ENCODE data around the gene FRMD4B. TPM values are rescaled to one million over a fixed set of nuclear protein-coding genes. Genes with fewer than 3 reads are reported as not detected.

The FRMD4B gene
- total and polyA plus RNA-seq, 10 of the 15 experiments (the other 5 are each of a cell fraction or from before 2014, with no cell fraction given) = 3.9 to 11.4 (median 8.0) TPM

DNA sequence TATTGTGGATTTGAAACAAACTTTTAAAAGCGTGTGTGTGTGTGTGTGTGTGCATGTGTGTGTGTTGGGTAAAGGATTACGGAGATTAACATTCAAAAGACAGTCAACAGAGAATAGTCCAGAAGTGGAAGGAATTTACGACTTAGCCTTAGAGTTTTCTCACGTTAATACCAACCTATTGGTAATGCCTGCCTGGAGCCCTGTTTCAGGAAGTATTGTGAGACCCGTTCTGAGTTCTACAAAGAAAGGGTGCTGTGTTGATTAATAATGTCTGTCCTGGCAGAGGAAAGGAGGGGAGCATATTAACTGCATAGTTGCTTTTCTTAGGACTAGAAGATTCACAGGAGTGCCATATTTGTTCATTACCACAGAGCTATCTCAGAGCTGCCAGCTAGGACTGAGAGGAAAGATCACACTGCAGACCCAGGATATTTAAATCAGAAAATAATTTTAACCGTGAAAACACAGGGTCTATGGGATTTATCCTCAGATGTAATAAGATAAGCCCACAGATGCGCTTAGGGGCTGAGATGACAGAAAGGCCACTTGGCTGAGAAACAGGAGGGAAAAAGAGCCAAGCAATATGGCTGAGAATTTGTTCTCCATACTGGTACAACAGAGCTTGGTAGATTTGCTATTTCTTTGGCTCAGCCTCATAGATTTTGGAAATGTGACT lies 40.5 kb upstream of the FRMD4B start:
- Histone ChIP-seq H3K27me3 (replicated peaks in 1 of 2; ENCODE audit: control insufficient read depth in 2 of 2, insufficient read depth in 2 of 2, low read length in 1 of 2) (no peaks in the 10 kb centered on the region; a peak in 1 of 4 replicates), H3K4me1 (ENCODE audit: control insufficient read depth, insufficient read depth, low read length) (no peaks in the 10 kb centered on the region), H3K9ac (ENCODE audit: control insufficient read depth, insufficient read depth, low read length) (no peak overlapping the region), H3K36me3 (ENCODE audit: control insufficient read depth in 2 of 2, insufficient read depth in 2 of 2, low read length in 1 of 2) (no peaks in the 10 kb centered on the region), H3K79me2 (ENCODE audit: control insufficient read depth, insufficient read depth, low read length) (no peaks in the 10 kb centered on the region), H2AFZ (ENCODE audit: control insufficient read depth, low read depth, low read length) (no peak overlapping the region), H3K9me3 (replicated peaks; ENCODE audit: control insufficient read depth, insufficient read depth, low read length) (no peaks in the 10 kb centered on the region), H3K4me2 (ENCODE audit: control insufficient read depth, insufficient read depth) (no peak overlapping the region), H3K4me3 (no peak overlapping the region), H4K20me1 (ENCODE audit: control insufficient read depth, insufficient read depth) (no peaks in the 10 kb centered on the region), H3K27ac (ENCODE audit: control insufficient read depth, insufficient read depth) (no peak overlapping the region)
- peak; percentile 32; the same call in 2 of the 3 replicates for ATAC-seq
- WGBS (ENCODE audit: insufficient coverage, insufficient replicate concordance, low lambda C conversion rate, missing lambda C conversion rate) = 49% methylated on average over 7 of the region's 7 CpGs
- no TSS peak for BruUV-seq (replicated peaks)
- ChIA-PET RAD21 (ENCODE audit: unreplicated experiment) (interaction anchor here (0.9 to 6.3 kb wide), 11 partner anchors 11 to 268 kb away, joined by 3 to 47 read pairs (median 4); no protein-coding TSS in a partner anchor), POLR2A (interaction anchor here (1.9 to 2.6 kb wide), 2 partner anchors 15 to 101 kb away, joined by 4 to 7 read pairs; no protein-coding TSS in a partner anchor), SMC1A (ENCODE audit: uncharacterized antibody, unreplicated experiment) (interaction anchor here (1.0 to 8.4 kb wide), 11 partner anchors 11 to 306 kb away, joined by 3 to 100 read pairs (median 42); no protein-coding TSS in a partner anchor), CTCF (interaction anchor here (0.8 to 10.5 kb wide), 21 partner anchors 8 to 325 kb away, joined by 3 to 158 read pairs (median 6); no protein-coding TSS in a partner anchor)
- in situ Hi-C loops (cut with MboI) (no loop called here), intact Hi-C loops (cut with micrococcal nuclease; ENCODE audit: unreplicated experiment) (loop anchor here (5.0 kb wide), 3 partner anchors 119 to 304 kb away; partner anchors contain the start of gene LMOD3)
- FAIRE-seq = no peak
- TF ChIP-seq, protein P1, sequence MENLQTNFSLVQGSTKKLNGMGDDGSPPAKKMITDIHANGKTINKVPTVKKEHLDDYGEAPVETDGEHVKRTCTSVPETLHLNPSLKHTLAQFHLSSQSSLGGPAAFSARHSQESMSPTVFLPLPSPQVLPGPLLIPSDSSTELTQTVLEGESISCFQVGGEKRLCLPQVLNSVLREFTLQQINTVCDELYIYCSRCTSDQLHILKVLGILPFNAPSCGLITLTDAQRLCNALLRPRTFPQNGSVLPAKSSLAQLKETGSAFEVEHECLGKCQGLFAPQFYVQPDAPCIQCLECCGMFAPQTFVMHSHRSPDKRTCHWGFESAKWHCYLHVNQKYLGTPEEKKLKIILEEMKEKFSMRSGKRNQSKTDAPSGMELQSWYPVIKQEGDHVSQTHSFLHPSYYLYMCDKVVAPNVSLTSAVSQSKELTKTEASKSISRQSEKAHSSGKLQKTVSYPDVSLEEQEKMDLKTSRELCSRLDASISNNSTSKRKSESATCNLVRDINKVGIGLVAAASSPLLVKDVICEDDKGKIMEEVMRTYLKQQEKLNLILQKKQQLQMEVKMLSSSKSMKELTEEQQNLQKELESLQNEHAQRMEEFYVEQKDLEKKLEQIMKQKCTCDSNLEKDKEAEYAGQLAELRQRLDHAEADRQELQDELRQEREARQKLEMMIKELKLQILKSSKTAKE (IDR thresholded peaks at IDR 0.05; ENCODE audit: low read depth, poor library complexity, severe bottlenecking) = no peak
- TF ChIP-seq, protein P2, sequence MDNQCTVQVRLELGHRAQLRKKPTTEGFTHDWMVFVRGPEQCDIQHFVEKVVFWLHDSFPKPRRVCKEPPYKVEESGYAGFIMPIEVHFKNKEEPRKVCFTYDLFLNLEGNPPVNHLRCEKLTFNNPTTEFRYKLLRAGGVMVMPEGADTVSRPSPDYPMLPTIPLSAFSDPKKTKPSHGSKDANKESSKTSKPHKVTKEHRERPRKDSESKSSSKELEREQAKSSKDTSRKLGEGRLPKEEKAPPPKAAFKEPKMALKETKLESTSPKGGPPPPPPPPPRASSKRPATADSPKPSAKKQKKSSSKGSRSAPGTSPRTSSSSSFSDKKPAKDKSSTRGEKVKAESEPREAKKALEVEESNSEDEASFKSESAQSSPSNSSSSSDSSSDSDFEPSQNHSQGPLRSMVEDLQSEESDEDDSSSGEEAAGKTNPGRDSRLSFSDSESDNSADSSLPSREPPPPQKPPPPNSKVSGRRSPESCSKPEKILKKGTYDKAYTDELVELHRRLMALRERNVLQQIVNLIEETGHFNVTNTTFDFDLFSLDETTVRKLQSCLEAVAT (IDR thresholded peaks at IDR 0.05) = peak; percentile 93
- TF ChIP-seq SRF (IDR thresholded peaks at IDR 0.05; ENCODE audit: low read depth in 2 of 2, low read length in 2 of 2) = 0 out of 4 replicates have a peak, but pooled peaks of 1 of the 2 experiments have one; percentile 32
- DNase-seq (ENCODE audit: low read depth, low spot score) = no peak
